IMR-90 (cell line): ENCODE measurements around the gene PTPRN2.

Experiments
- CEBPB ChIP-seq: IDR thresholded peaks from 2 replicates; pipeline ENCODE4 v1.6.1; 2012; ENCODE audit warnings: low read depth, low read length, improper control_type of control experiment
- FOS ChIP-seq: fragments of 150-350 bp; IDR thresholded peaks from 2 replicates; pipeline ENCODE4 v1.6.1; 2016; ENCODE audit warnings: low read depth, low read length
- NFE2L2 ChIP-seq: fragments of 150-350 bp; IDR thresholded peaks from 2 replicates; pipeline ENCODE4 v1.6.1; 2016; ENCODE audit warnings: low read depth, mild to moderate bottlenecking, low read length
- POLR2A ChIP-seq: IDR thresholded peaks from 2 replicates; pipeline ENCODE4 v1.6.1; 2012; ENCODE audit warnings: mild to moderate bottlenecking, low read depth, low read length
- RAD21 ChIP-seq: IDR thresholded peaks from 2 replicates; pipeline ENCODE4 v1.6.1; 2012; ENCODE audit warnings: low read length, improper control_type of control experiment
- RCOR1 ChIP-seq: IDR thresholded peaks from 2 replicates; pipeline ENCODE4 v1.6.1; 2012; ENCODE audit warnings: mild to moderate bottlenecking, low read length, improper control_type of control experiment; ENCODE audit not compliant: insufficient replicate concordance
- TF ChIP-seq, protein P1 (sequence below): conservative IDR thresholded peaks from 2 replicates; pipeline ENCODE4 v1.5.1; 2012; ENCODE audit warnings: mild to moderate bottlenecking, low read depth, low read length, improper control_type of control experiment
- TF ChIP-seq, protein P2 (sequence below): fragments of 150-350 bp; IDR thresholded peaks from 2 replicates; pipeline ENCODE4 v1.6.1; 2016; ENCODE audit warnings: low read depth, mild to moderate bottlenecking, low read length, moderate library complexity, borderline replicate concordance

DNA sequence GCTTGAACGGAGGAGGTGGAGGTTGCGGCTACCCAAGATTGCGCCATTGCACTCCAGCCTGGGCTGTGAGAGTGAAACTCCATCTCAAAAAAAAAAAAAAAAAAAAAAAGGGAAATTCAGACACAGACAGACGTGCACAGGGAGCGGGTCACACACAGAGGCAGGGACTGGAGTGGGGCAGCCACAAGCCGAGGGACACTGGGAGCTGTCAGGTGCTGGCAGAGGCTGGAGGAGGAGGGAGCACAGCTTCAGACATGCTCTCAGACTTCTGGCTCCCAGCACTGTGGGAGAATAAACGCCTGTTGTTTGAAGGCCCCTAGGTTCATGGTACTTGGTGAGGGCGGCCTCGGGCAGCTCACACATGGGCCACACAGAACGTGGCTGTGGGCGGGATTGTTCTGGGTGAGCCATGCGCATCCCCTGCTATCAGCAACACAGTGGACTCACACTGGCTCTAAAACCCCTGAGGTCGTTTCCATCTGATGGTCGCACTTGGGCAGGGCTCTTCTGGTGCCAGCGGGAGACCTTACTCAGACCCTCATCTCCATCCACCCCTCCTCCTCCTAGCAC lies 874.9 kb downstream of the PTPRN2 start:
- TF ChIP-seq, protein P1, sequence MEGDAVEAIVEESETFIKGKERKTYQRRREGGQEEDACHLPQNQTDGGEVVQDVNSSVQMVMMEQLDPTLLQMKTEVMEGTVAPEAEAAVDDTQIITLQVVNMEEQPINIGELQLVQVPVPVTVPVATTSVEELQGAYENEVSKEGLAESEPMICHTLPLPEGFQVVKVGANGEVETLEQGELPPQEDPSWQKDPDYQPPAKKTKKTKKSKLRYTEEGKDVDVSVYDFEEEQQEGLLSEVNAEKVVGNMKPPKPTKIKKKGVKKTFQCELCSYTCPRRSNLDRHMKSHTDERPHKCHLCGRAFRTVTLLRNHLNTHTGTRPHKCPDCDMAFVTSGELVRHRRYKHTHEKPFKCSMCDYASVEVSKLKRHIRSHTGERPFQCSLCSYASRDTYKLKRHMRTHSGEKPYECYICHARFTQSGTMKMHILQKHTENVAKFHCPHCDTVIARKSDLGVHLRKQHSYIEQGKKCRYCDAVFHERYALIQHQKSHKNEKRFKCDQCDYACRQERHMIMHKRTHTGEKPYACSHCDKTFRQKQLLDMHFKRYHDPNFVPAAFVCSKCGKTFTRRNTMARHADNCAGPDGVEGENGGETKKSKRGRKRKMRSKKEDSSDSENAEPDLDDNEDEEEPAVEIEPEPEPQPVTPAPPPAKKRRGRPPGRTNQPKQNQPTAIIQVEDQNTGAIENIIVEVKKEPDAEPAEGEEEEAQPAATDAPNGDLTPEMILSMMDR, result no peak
- TF ChIP-seq RCOR1, result no peak
- no peak for TF ChIP-seq POLR2A
- TF ChIP-seq FOS, result no peak
- no peak for TF ChIP-seq NFE2L2
- TF ChIP-seq, protein P2, sequence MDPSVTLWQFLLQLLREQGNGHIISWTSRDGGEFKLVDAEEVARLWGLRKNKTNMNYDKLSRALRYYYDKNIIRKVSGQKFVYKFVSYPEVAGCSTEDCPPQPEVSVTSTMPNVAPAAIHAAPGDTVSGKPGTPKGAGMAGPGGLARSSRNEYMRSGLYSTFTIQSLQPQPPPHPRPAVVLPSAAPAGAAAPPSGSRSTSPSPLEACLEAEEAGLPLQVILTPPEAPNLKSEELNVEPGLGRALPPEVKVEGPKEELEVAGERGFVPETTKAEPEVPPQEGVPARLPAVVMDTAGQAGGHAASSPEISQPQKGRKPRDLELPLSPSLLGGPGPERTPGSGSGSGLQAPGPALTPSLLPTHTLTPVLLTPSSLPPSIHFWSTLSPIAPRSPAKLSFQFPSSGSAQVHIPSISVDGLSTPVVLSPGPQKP, result no peak
- no peak for TF ChIP-seq CEBPB
- TF ChIP-seq RAD21, result no peak
